Esophagus (tissue), 2 donors: Measurements from ENCODE around the gene RAD23A. TPM values are rescaled to one million over a fixed set of nuclear protein-coding genes. Genes with fewer than 3 reads are reported as not detected.
"Not testable (repeated sequence)": the region's sequence is repeated elsewhere in the genome, so short reads cannot be mapped to it uniquely, and the experiment has no call there.

Experiments used
- H3K27ac ChIP-seq, 2 donors: one replicate each; pipeline ENCODE4 v1.5.1; 2013; ENCODE audit warnings: low read depth in 2 of 2, mild to moderate bottlenecking in 2 of 2, inconsistent platforms in 1 of 2, low read length in 1 of 2, moderate library complexity in 1 of 2
- H3K27me3 ChIP-seq, 2 donors: one replicate each; pipeline ENCODE4 v1.6.1; 2013; ENCODE audit warnings: low read length in 2 of 2, control low read depth in 1 of 2, mild to moderate bottlenecking in 1 of 2; ENCODE audit not compliant: insufficient read depth in 2 of 2, control insufficient read depth in 1 of 2
- H3K36me3 ChIP-seq, 2 donors: one replicate each; pipeline ENCODE4 v1.6.1; 2013; ENCODE audit warnings: low read length in 1 of 2; ENCODE audit not compliant: control insufficient read depth in 2 of 2, insufficient read depth in 2 of 2
- H3K4me1 ChIP-seq, 2 donors: one replicate each; pipeline ENCODE4 v1.6.1; 2013; ENCODE audit warnings: low read length in 1 of 2; ENCODE audit not compliant: control insufficient read depth in 2 of 2, insufficient read depth in 2 of 2
- H3K4me3 ChIP-seq, 2 donors: one replicate each; pipeline ENCODE4 v1.5.1; 2013; ENCODE audit warnings: low read length in 2 of 2, mild to moderate bottlenecking in 2 of 2, low read depth in 1 of 2, moderate library complexity in 1 of 2
- H3K9me3 ChIP-seq, 2 donors: one replicate each; pipeline ENCODE4 v1.6.1; 2013; ENCODE audit warnings: mild to moderate bottlenecking in 2 of 2, low read depth in 1 of 2, low read length in 1 of 2, moderate library complexity in 1 of 2; ENCODE audit not compliant: control insufficient read depth in 2 of 2, insufficient read depth in 1 of 2
- WGBS, 2 donors: extraction: QIAGEN DNeasy Blood & Tissue Kit; methylation state at CpG; one replicate each; pipeline ENCODE4 v1.1.7; 2013; 5-methylcytosine and 5-hydroxymethylcytosine counted together
- polyA plus RNA-seq, 2 donors: library from polyadenylated mRNA; stranded (reverse); fragments of 200-250 nt; gene quantifications; one replicate each; pipeline ENCODE4 v1.2.3, GENCODE V29; 2013
- donor health status: healthy with polysubstance abuse.
- donor health status: Bipolar disorder and iron deficiency.

Gene RAD23A
- 10 to 100 TPM; 73.9 to 81.0 TPM for polyA plus RNA-seq

- WGBS, 2 donors = 0 to 1% methylated on average over 48 to 62 of the region's 62 CpGs
- Histone ChIP-seq H3K27ac (peak within 1 kb of the TSS; percentile 98 to 99), H3K4me1 (peaks cover 2 to 8% of the 10 kb centered on the region in 2 donors), H3K27me3 (no peaks in the 10 kb centered on the region), H3K36me3 (peaks cover 20 to 49% of the 10 kb centered on the region in 2 donors), H3K4me3 (peak within 1 kb of the TSS; percentile 74 to 86), H3K9me3 (no peaks in the 10 kb centered on the region)
These were observed at the start of gene RAD23A for GRCh38 chr19:12945479-12946091. RAD23A (plus strand) TSS chr19:12945862; CDS start chr19:12945949, 87 bp downstream.

- no peaks in the 10 kb centered on the region for H3K9me3 ChIP-seq
- H3K36me3 ChIP-seq = peaks cover 4 to 30% of the 10 kb centered on the region in 2 donors
- no peaks in the 10 kb centered on the region for H3K27me3 ChIP-seq
- no peak overlapping the region for H3K4me3 ChIP-seq
- WGBS, 2 donors = 93 to 96% methylated on average over 17 of the region's 17 CpGs
- no peak overlapping the region for H3K27ac ChIP-seq
- H3K4me1 ChIP-seq = peaks cover 2 to 8% of the 10 kb centered on the region in 2 donors
These were observed 49.2 kb upstream of the RAD23A start for GRCh38 chr19:12896460-12896859.

- Histone ChIP-seq H3K27ac (no peak overlapping the region), H3K27me3 (no peaks in the 10 kb centered on the region)
- WGBS, 2 donors = 82% methylated on average over 10 of the region's 10 CpGs
These were observed 45.7 kb upstream of the RAD23A start for GRCh38 chr19:12899891-12900518.

GRCh38 chr19:12907166-12907565 is 38.5 kb upstream of the RAD23A start:
- no peaks in the 10 kb centered on the region for H3K36me3 ChIP-seq
- H3K27me3 ChIP-seq = no peaks in the 10 kb centered on the region
- WGBS, 2 donors = 87 to 88% methylated on average over 9 of the region's 9 CpGs
- H3K27ac ChIP-seq = no peak overlapping the region
- H3K9me3 ChIP-seq = no peaks in the 10 kb centered on the region
- no peak overlapping the region for H3K4me3 ChIP-seq
- H3K4me1 ChIP-seq = no peaks in the 10 kb centered on the region

More at GRCh38 chr19:12899891-12900518, 45.7 kb upstream of the RAD23A start:
- Histone ChIP-seq H3K4me3 (no peak overlapping the region), H3K9me3 (no peaks in the 10 kb centered on the region), H3K4me1 (no peaks in the 10 kb centered on the region), H3K36me3 (peaks cover 4 to 21% of the 10 kb centered on the region in 2 donors)

GRCh38 chr19:12912571-12912970 is 33.1 kb upstream of the RAD23A start:
- H3K27ac ChIP-seq = peak overlapping the region; percentile 89 to 93
- no peaks in the 10 kb centered on the region for H3K27me3 ChIP-seq
- H3K36me3 ChIP-seq = no peaks in the 10 kb centered on the region
- WGBS, 2 donors = 33 to 37% methylated on average over 4 of the region's 4 CpGs
- peak overlapping the region in 1 of 2 donors; percentile 23 for H3K4me3 ChIP-seq
- H3K9me3 ChIP-seq = no peaks in the 10 kb centered on the region
- peaks cover 0 to 13% of the 10 kb centered on the region in 2 donors for H3K4me1 ChIP-seq

GRCh38 chr19:12913011-12913561 is 32.6 kb upstream of the RAD23A start:
- 13 to 16% methylated on average over 22 of the region's 22 CpGs for WGBS, 2 donors

GRCh38 chr19:12913851-12914690 is 31.6 kb upstream of the RAD23A start:
- no peaks in the 10 kb centered on the region for H3K36me3 ChIP-seq
- no peaks in the 10 kb centered on the region for H3K9me3 ChIP-seq
- H3K4me1 ChIP-seq = peaks cover 0 to 16% of the 10 kb centered on the region in 2 donors
- H3K27me3 ChIP-seq = no peaks in the 10 kb centered on the region
- 43 to 50% methylated on average over 12 of the region's 12 CpGs for WGBS, 2 donors
- no peak overlapping the region for H3K4me3 ChIP-seq
- H3K27ac ChIP-seq = peak overlapping the region; percentile 89 to 93

More at GRCh38 chr19:12913011-12913561, 32.6 kb upstream of the RAD23A start:
- Histone ChIP-seq H3K4me3 (peak overlapping the region; percentile 21 to 23), H3K9me3 (no peaks in the 10 kb centered on the region), H3K4me1 (peaks cover 0 to 13% of the 10 kb centered on the region in 2 donors), H3K27ac (peak overlapping the region; percentile 89 to 93), H3K36me3 (no peaks in the 10 kb centered on the region), H3K27me3 (no peaks in the 10 kb centered on the region)

- H3K27ac ChIP-seq = not testable (repeated sequence)
- 82 to 84% methylated on average over 4 of the region's 4 CpGs for WGBS, 2 donors
These were observed 29.8 kb upstream of the RAD23A start for GRCh38 chr19:12915860-12916259.

GRCh38 chr19:12918253-12918652 is 27.4 kb upstream of the RAD23A start:
- no peak overlapping the region for H3K27ac ChIP-seq
- H3K4me3 ChIP-seq = no peak overlapping the region
- H3K36me3 ChIP-seq = peaks cover 0 to 9% of the 10 kb centered on the region in 2 donors
- no peaks in the 10 kb centered on the region for H3K9me3 ChIP-seq
- H3K27me3 ChIP-seq = no peaks in the 10 kb centered on the region
- 92 to 95% methylated on average over 14 of the region's 14 CpGs for WGBS, 2 donors
- peaks cover 0 to 9% of the 10 kb centered on the region in 2 donors for H3K4me1 ChIP-seq

More at GRCh38 chr19:12915860-12916259, 29.8 kb upstream of the RAD23A start:
- H3K4me3 ChIP-seq, H3K36me3 ChIP-seq, H3K9me3 ChIP-seq, H3K27me3 ChIP-seq: not testable (repeated sequence)
- H3K4me1 ChIP-seq = peaks cover 0 to 16% of the 10 kb centered on the region in 2 donors
